IPS-15b (cell line): Measurements from ENCODE around the gene SH3RF3.

Experiments used
- H3K27me3 ChIP-seq: one replicate; pipeline ENCODE4 v1.6.1; 2013; ENCODE audit warnings: low read length; ENCODE audit not compliant: control insufficient read depth, insufficient read depth
- H3K36me3 ChIP-seq: one replicate; pipeline ENCODE4 v1.6.1; 2013; ENCODE audit warnings: low read length; ENCODE audit not compliant: control insufficient read depth, insufficient read depth
- H3K4me1 ChIP-seq: one replicate; pipeline ENCODE4 v1.6.1; 2013; ENCODE audit warnings: mild to moderate bottlenecking, low read length; ENCODE audit not compliant: control insufficient read depth, insufficient read depth
- H3K4me3 ChIP-seq: one replicate; pipeline ENCODE4 v1.5.1; 2013; ENCODE audit warnings: low read depth, low read length
- H3K9ac ChIP-seq: one replicate; pipeline ENCODE4 v1.6.1; 2013; ENCODE audit warnings: low read depth, mild to moderate bottlenecking, low read length
- H3K9me3 ChIP-seq: one replicate; pipeline ENCODE4 v1.6.1; 2013; ENCODE audit warnings: mild to moderate bottlenecking, low read length; ENCODE audit not compliant: control insufficient read depth, insufficient read depth

SH3RF3 gene

DNA sequence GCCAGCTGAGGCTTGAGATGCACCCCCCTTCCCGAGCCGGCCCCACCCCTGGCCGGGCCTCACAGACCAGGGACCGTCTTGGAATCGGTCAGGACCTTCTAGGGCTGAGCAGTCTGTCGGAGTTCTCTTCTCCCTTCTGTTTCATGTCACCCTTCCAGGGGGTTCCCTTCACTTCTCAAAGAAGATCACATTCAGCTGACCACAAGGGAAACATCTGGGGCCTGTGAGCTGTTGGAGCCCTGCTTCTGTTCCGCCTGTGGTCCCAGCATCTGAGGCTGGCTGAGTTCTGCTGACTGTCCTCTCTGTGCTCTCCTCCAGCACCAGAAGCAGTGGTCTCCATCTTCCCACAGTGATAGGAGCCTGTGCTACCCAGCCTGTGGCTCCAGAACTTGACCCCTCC is 378.2 kb downstream of the SH3RF3 start:
- H3K27me3 ChIP-seq = no peaks in the 10 kb centered on the region
- no peaks in the 10 kb centered on the region for H3K4me1 ChIP-seq
- no peak overlapping the region for H3K4me3 ChIP-seq
- no peaks in the 10 kb centered on the region for H3K36me3 ChIP-seq
- no peak overlapping the region for H3K9ac ChIP-seq
- H3K9me3 ChIP-seq = no peaks in the 10 kb centered on the region

DNA sequence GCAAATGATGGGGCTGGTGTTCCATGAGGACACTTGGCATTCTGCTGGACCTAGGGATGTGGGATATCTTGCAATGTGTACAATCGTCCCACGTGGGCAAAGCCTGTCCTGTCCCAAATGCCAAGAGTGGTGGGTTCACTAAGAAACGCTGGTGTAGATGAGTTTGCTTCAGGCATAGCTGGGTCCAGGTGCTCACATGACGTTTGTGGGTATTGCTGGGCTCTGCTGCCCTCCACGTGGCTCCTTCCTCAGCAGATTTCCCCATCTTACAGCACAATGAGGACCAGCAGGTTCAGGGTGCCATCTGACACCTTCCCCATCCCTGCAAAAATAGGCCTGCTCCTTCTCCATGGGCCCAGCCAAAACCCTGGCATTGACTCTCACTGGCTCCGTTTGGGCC is 378.8 kb downstream of the SH3RF3 start:
- no peaks in the 10 kb centered on the region for H3K9me3 ChIP-seq
- no peaks in the 10 kb centered on the region for H3K36me3 ChIP-seq
- no peaks in the 10 kb centered on the region for H3K4me1 ChIP-seq
- no peak overlapping the region for H3K4me3 ChIP-seq
- no peaks in the 10 kb centered on the region for H3K27me3 ChIP-seq
- H3K9ac ChIP-seq = no peak overlapping the region

DNA sequence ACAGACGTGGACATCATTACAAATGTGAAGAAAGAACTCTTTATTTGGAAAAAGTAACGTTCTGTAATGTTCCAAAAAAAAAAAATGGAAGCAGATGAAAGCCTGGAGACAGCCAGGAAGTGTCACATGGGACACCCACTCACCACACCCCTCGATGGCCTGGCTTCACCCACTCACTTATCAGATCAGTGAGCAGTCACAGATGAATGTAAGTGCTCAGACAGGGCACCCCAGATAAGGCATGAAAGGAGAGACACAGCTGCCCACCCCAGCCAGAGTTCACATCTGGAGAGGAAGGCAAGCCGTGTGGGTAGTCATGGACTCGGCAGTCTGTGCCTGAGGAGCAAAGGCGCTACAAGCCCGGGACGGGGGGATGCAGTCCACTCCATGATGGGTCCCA is 379.6 kb downstream of the SH3RF3 start:
- no peaks in the 10 kb centered on the region for H3K9me3 ChIP-seq
- H3K9ac ChIP-seq = no peak overlapping the region
- no peaks in the 10 kb centered on the region for H3K4me1 ChIP-seq
- H3K36me3 ChIP-seq = no peaks in the 10 kb centered on the region
- no peaks in the 10 kb centered on the region for H3K27me3 ChIP-seq
- no peak overlapping the region for H3K4me3 ChIP-seq

DNA sequence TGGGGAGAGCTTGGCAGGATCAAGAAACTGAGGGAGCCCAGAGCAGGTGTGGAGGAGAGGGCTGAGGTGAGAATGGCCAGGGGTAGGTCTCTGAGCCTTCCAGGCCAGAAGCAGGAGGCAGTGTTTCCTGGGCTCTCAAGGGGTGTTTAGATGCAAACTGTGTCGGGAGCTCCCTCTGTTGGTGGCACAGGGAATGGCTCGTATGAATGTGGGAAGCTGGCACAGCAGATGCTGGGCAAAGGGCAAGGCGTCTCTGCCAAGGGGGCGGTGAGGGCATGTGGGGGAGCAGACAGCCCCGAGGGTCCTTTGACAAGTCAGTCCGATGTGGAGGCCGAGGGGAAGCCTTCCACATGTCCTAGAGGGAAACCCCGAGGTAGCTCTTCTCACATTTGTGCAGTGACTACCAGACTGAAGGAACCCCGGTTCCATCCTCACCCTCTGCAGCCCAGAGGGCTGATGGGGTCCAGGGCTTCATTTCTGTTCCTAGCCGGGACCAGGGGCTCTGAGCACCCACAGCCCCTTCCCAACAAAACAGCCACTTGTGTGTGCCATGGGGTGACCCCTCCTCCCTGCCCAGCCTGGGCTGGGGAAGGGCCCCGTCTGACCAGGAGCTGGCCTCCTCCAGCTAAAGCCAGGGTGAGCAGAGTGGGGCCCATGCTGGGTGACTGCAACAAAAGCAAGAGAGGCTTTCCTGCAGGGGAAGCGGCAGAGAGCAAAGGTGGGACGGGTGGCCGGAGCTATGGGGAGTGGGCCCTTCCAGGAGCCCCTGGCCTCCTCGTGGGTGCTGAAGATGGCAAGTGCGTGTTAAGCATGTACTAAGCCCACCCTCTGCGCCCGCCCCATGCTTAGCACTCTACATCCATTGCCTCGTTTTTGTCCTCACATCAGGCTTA is 381.4 kb downstream of the SH3RF3 start:
- Histone ChIP-seq H3K27me3 (no peaks in the 10 kb centered on the region), H3K4me1 (no peaks in the 10 kb centered on the region), H3K36me3 (no peaks in the 10 kb centered on the region), H3K9me3 (no peaks in the 10 kb centered on the region), H3K9ac (no peak overlapping the region), H3K4me3 (no peak overlapping the region)

DNA sequence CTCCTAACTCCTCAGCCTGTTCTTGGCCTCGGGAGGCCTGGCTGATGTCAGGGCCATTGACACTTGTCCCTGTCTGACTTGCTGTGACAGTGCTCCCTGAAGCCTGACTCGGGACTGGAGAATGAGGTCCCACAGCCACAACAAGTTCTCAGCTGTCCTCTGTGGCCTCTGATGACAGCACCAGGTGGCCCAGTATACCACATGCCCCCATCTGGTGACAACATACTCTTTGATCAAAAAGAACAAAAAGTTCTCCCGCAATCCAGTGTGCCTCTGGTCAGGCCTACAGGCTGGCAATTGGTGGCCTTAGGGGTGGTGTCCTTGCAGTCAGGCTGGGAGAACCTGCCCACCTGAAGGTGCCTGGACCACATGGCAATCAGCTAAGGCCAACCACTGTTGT is 382.2 kb downstream of the SH3RF3 start:
- no peaks in the 10 kb centered on the region for H3K4me1 ChIP-seq
- H3K36me3 ChIP-seq = no peaks in the 10 kb centered on the region
- no peak overlapping the region for H3K4me3 ChIP-seq
- no peak overlapping the region for H3K9ac ChIP-seq
- no peaks in the 10 kb centered on the region for H3K9me3 ChIP-seq
- H3K27me3 ChIP-seq = no peaks in the 10 kb centered on the region

DNA sequence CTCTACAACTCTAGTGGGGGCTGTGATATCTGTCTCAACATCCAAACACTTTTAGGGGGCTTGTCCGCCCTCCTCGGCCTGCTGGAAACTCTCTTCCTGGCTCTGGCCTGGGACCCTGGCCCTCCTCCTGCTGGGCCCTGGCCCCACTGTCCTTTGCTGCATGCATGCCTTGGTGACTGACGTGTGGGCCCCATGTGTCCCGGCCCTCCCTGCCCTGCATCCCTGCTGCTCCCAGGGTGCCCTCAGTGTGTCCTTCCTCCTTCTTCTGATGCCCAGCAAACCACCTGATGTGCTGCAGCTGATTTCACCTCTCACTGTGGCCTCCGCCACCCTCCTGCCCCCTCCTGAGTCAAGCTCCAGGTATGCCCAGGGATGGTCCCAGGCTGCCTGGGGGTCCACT is 383.1 kb downstream of the SH3RF3 start:
- Histone ChIP-seq H3K9ac (no peak overlapping the region), H3K4me3 (no peak overlapping the region)

DNA sequence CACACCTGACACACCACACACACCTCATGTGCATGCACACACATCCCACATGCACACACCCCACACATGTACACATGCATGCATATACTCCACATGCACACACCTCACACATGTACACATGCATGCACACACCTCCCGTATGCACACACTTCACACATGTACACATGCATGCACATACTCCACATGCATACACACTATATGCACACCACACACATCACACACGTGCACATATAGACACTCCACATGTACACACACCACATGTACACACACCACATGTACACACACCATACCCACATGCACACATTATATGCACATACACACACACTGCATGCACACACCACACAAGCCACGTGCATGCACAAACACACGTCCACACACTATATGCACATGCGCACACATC is 384.2 kb downstream of the SH3RF3 start:
- H3K27me3 ChIP-seq = no peaks in the 10 kb centered on the region
- no peaks in the 10 kb centered on the region for H3K9me3 ChIP-seq
- H3K4me1 ChIP-seq = no peaks in the 10 kb centered on the region
- H3K36me3 ChIP-seq = no peaks in the 10 kb centered on the region
- H3K9ac ChIP-seq = no peak overlapping the region
- H3K4me3 ChIP-seq = no peak overlapping the region

More for the DNA sequence above, 383.1 kb downstream of the SH3RF3 start:
- no peaks in the 10 kb centered on the region for H3K27me3 ChIP-seq
- no peaks in the 10 kb centered on the region for H3K4me1 ChIP-seq
- H3K9me3 ChIP-seq = no peaks in the 10 kb centered on the region
- H3K36me3 ChIP-seq = no peaks in the 10 kb centered on the region

DNA sequence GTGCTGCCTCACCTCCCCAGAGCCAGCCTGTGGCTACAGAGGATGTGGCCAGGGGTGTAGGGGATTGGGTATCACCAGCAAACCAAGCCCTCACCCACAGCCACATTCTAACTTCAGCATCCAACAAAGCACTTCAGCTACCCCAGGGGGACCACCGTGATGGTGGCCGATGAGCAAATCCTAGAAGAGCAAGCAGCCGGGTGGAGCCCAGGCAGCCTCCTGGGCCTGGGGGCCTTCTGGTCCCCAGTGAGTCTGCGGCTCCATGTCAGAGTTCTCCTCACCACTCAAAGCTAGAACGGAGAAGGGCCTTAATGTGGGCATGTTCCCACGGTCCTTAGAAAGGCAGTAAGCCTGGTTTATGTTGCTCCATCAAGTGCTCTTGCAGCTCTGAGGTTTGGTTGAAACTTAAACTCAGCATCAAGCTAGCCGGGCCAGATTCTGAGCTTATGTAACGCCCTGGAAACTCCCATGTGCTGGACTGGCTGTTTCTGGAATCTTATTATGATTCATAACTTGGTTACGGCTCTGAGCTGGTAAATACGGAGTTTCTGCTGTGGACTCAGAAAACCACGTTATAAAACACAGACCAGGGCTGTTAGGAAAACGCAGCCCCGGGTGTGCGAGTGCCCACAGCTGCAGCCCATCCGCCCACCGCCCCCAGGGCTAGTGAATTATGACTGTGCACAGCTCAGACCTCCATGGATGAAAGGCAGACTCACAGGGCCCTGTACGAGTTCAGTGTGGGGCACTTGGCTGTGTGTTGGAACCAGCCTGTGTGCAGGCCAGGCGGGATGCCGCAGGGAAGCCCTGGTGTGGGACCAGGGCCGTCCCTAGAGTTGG is 385.0 kb downstream of the SH3RF3 start:
- Histone ChIP-seq H3K9me3 (no peaks in the 10 kb centered on the region), H3K4me3 (no peak overlapping the region), H3K9ac (no peak overlapping the region), H3K36me3 (no peaks in the 10 kb centered on the region), H3K4me1 (no peaks in the 10 kb centered on the region), H3K27me3 (no peaks in the 10 kb centered on the region)

DNA sequence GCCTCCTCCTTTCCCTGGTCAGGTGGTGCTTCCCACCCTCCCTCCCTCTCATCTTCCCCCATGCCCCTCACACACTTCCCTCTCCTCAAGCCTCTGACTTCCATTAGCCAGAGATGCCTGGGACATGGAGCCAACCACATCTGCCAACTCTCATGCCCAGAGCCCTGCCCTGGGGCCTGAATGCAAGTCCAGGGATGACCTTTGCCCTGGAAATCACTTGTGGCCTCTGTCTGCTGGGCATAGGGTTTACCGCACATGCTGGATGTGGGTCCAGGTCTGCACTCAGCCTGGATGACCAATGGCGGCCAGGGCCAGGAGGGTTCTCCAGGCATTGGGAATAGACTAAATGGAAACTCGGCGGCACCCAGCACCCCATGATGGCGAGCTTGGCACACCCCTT is 385.9 kb downstream of the SH3RF3 start:
- no peaks in the 10 kb centered on the region for H3K4me1 ChIP-seq
- H3K27me3 ChIP-seq = no peaks in the 10 kb centered on the region
- no peaks in the 10 kb centered on the region for H3K36me3 ChIP-seq

DNA sequence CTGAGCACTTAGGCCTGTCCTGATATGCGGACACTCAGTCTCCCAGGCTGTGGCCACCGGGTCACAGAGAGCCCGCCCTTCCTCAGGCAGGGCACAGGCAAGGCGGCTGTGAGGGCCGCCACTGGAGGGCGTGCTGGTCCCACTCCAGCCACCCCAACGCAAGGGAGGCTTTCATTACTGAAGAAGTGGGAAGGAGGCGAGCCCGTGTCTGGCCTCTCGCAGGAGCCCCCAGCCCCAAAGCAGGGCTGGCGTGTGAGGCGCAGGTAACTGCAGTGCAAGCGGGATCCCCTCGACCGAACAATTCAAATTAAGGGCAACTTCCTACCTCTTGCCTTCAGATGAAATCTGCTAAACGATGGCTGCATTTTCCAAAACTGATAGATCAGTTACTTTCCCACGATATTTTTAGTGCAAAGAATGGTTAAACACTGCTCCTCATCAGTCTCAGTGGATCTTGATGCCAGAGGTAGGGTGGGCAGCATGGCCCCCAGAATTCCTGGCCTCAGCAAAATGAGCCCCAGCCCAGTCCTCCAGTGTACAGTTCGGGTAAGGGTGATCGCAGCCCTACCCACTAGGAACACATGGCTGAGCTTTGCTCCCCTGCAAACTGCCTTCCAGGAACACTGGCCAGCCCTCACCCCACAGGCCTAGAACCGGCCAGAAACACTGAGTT is 387.6 kb downstream of the SH3RF3 start:
- H3K36me3 ChIP-seq = no peaks in the 10 kb centered on the region
- H3K4me1 ChIP-seq = no peaks in the 10 kb centered on the region
- no peaks in the 10 kb centered on the region for H3K27me3 ChIP-seq
- no peaks in the 10 kb centered on the region for H3K9me3 ChIP-seq
- H3K4me3 ChIP-seq = no peak overlapping the region
- H3K9ac ChIP-seq = no peak overlapping the region

More for the DNA sequence above, 385.9 kb downstream of the SH3RF3 start:
- H3K4me3 ChIP-seq = no peak overlapping the region
- H3K9ac ChIP-seq = no peak overlapping the region
- H3K9me3 ChIP-seq = no peaks in the 10 kb centered on the region

DNA sequence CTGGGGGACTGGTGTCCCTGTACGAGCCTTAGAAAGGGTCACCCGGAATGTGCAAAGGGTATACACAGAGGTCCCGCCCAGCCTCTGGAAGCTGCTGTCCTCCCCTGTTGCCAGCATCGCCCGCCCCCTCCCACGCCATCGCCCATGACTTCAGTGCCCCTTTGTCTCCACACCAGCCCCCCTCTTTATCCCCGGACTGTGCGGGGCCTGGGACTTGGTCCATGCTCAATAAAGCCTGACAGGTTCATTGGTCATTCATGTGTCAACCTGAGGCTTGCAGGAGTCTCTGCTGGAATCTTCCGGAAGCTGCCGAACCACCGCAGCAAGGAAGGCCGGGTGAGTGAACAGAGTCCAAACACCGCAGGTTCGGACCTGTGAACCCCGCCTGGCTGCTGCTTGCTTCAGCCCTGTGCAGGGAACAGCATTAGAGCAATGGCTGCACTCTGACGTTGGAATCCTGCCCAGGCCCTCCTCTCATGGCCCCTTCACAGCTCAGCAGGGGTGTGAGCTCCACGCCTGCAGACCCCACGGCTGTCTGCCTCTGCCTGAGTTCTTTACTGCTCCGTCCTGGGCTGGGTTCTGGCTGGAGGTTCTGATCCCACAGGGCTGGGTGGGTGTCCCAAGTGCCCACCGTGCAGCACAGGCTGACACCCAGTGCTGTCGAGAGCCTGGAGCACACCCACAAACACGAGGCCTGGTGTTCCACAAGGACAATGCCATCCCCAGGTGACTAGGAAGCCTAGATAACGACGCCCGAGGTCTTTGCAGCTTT is 388.3 kb downstream of the SH3RF3 start:
- no peak overlapping the region for H3K9ac ChIP-seq
- H3K9me3 ChIP-seq = no peaks in the 10 kb centered on the region
- no peaks in the 10 kb centered on the region for H3K36me3 ChIP-seq
- H3K27me3 ChIP-seq = no peaks in the 10 kb centered on the region
- no peak overlapping the region for H3K4me3 ChIP-seq
- no peaks in the 10 kb centered on the region for H3K4me1 ChIP-seq
